AG04449 (cell line): ENCODE data around the gene DSCAM.

Experiments used
- CTCF ChIA-PET: fragments of 350-600 bp; formaldehyde crosslinking; extraction: SDS; loops from one replicate; lab custom pipeline; 2021; ENCODE audit warnings: antibody characterized with exemption; lab: Yijun Ruan, JAX
- POLR2A ChIA-PET: fragments of 400-600, 350-600 bp; formaldehyde crosslinking; extraction: SDS; loops from one replicate; lab custom pipeline; 2020; ENCODE audit warnings: antibody characterized with exemption, inconsistent platforms; lab: Yijun Ruan, JAX
- DNase-seq: peaks from one replicate; pipeline ENCODE4 v3.0.0-alpha.2; 2010; ENCODE audit warnings: low read depth, low spot score
- H3K4me3 ChIP-seq: 2 replicates; pipeline ENCODE4 v1.5.1; 2011; ENCODE audit warnings: low read depth, mild to moderate bottlenecking, control low read depth, low read length
- TF ChIP-seq, protein P1 (sequence below): IDR thresholded peaks from one replicate; pipeline ENCODE4 v1.5.1; 2011; ENCODE audit warnings: mild to moderate bottlenecking, moderate library complexity, low read length, control low read depth, inconsistent platforms; ENCODE audit not compliant: insufficient read depth; ENCODE audit errors: missing control alignments

Gene DSCAM

DNA sequence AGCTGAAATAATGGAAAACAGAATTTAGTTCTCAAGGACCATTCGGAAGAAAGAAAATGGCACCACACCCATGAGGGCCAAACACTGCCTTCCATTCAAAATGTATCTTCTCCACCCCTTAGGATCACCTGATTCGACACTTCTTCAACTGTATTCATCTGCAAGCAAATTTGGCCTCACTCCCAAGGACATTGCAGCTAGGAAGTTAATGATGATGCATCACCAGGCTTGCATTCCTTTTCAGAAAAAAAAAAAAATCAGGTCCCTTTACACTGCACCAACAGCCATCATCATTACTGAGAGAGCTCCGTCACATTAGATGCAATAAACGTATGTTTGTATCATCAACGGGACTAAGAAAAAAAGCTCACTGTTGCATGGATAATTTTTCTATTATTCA is 611.4 kb downstream of the DSCAM start:
- no peak overlapping the region for H3K4me3 ChIP-seq
- TF ChIP-seq, protein P1, sequence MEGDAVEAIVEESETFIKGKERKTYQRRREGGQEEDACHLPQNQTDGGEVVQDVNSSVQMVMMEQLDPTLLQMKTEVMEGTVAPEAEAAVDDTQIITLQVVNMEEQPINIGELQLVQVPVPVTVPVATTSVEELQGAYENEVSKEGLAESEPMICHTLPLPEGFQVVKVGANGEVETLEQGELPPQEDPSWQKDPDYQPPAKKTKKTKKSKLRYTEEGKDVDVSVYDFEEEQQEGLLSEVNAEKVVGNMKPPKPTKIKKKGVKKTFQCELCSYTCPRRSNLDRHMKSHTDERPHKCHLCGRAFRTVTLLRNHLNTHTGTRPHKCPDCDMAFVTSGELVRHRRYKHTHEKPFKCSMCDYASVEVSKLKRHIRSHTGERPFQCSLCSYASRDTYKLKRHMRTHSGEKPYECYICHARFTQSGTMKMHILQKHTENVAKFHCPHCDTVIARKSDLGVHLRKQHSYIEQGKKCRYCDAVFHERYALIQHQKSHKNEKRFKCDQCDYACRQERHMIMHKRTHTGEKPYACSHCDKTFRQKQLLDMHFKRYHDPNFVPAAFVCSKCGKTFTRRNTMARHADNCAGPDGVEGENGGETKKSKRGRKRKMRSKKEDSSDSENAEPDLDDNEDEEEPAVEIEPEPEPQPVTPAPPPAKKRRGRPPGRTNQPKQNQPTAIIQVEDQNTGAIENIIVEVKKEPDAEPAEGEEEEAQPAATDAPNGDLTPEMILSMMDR: no peak
- DNase-seq: no peak
- POLR2A ChIA-PET: no interaction called here
- CTCF ChIA-PET: no interaction called here

DNA sequence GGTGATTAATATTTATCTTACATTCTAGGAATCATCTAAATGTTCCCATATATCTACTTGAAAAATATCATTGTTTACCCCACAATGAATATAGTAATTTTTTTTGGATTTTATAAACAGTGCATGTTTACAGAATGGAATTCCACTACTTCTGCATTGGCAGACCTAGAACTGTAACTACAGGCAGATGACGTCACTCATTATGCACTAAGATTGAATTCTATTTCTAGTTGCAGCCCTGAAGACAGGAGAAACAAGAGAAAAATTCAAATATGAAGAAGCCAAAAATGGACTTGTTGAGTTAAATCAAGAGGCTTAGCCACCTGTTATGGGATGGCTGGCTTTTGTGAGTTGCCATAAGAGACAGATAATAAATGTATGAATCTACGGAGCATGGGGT is 615.0 kb downstream of the DSCAM start:
- POLR2A ChIA-PET: no interaction called here
- CTCF ChIA-PET: no interaction called here

DNA sequence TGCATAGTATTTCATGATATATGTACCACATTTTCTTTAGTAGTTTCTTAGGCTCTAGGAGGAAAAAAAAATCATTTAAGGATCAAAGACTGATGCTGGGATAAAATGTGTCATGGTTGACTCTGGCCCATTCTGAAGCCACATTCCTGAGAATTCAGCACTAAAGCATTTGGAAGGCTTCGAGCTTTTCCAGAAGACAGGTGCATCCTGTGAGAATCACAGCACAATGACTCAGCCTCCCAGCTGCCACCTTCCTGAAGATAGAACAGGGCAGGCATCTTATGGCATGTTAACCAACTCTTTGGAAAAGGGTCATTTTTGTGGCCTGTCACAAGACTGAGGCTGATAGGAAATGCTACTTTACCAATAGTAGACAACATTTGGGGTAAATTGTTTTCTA is 619.9 kb downstream of the DSCAM start:
- ChIA-PET CTCF (no interaction called here), POLR2A (no interaction called here)
- H3K4me3 ChIP-seq: no peak overlapping the region
- TF ChIP-seq, protein P1: no peak
- no peak for DNase-seq

More for the DNA sequence above, 615.0 kb downstream of the DSCAM start:
- no peak for DNase-seq
- no peak overlapping the region for H3K4me3 ChIP-seq
- TF ChIP-seq, protein P1: no peak

DNA sequence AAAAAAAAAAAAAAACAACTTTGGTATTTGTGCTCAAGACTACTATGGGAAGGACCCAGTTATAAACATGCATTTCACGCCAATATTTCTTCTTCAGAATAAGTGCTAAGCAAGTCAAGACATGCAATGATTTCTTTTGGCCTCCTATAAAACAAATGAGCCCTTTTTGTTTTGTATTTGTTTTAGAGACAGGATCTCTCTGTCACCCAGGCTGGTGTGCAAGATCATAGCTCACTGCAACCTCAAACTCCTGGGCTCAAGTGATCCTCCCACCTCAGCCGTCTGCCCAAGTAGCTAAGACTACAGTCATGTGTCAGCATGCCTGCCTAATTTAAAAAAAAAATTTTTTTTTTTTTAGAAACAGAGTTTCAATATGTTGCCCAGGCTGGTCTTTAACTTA is 631.0 kb downstream of the DSCAM start:
- no peak for DNase-seq
- CTCF ChIA-PET: no interaction called here
- TF ChIP-seq, protein P1: no peak
- POLR2A ChIA-PET: no interaction called here
- no peak overlapping the region for H3K4me3 ChIP-seq

DNA sequence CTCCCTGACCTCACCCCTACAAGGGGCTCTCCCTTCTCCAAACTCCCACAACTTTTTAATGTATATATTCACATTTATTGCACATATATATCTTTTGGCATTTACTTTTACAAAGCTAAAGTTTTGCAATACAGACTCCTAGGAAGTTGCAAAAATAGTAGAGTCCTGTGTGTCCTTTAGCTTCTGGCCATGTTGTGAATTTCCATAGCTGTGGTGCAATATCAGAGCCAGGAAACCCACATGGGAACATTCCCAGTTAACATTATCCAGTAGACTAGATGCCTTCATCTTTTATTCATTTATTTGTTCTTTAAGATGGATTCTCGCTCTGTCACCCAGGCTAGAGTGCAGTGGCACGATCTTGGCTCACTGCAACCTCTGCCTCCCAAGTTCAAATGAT is 636.7 kb downstream of the DSCAM start:
- H3K4me3 ChIP-seq: no peak overlapping the region
- CTCF ChIA-PET: no interaction called here
- TF ChIP-seq, protein P1: no peak
- DNase-seq: no peak
- POLR2A ChIA-PET: no interaction called here

DNA sequence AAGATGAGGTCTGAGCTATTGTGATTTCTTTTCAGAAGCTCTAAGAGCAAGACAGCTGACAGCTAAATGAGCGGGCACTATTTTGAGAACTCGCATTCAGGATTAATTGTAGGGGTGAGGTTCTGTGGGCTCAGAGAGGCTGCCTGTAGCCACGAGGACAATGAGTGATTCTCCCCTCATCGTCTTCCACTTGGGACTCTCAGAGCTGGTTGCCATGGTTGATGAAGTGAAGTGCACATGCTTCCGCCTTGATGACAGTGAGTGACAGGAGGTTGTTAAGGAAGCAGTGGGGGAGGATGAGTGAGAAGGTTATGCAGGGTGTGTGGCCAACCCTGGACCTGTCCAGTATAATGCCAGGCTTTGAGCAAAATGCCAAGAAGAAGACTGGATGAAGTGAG is 638.0 kb downstream of the DSCAM start:
- TF ChIP-seq, protein P1: no peak
- CTCF ChIA-PET: no interaction called here
- no peak overlapping the region for H3K4me3 ChIP-seq
- POLR2A ChIA-PET: no interaction called here
- DNase-seq: no peak
